ENCODE measurements around the gene TMEM198. TPM values are rescaled to one million over a fixed set of nuclear protein-coding genes. Genes with fewer than 3 reads are reported as not detected.

TMEM198 gene
- total and polyA plus RNA-seq, 2 of the 4 experiments (the other 2 are of a cell fraction), result 0.18 to 2.2 TPM

DNA sequence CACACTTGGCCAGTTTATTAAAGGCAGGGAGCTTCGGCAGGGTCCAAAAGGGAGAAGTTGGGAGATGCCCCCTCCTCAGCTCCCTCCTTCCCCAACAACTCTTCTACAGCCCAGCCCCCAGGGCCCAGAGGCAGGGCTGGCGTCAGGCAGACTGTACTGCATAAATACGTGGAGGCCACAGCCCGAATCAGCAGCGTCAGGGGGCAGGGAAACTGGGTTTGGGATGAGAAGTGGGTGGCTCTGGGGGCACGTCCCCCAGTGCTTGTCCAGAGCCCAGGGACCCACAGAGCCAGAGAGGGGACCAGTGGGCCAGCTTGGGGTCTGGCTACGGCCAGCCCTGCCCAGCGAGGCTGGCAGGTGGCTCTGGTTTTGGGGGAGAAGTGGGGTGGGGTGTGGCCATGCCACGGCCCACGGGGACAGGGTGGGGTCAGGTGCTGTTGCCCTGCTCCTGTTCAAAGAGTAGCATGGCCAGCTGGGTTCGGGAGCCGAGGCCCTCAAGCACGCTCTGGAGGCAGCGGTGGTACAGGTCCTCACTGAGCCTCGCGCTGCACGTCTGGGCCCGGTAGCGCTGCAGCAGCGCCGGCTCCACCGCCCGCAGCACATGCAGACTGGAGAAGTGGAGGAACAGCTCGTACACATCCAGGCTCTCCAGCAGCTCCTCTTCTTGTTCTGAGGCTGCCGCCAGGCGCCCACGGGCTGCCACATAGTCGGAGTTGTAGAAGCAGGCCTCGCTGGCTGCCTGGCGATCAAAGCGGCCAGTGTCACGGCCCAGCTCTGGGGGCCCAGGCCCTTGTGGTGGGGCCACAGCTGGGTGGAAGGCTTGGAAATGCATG is 4.7 kb upstream of the TMEM198 start:
- no peak overlapping the region for H2AK9ac ChIP-seq (replicated peaks; ENCODE audit: low read depth, low read length, poor library complexity)
- no peak overlapping the region for H4K5ac ChIP-seq (ENCODE audit: low read depth, low read length)
- peaks cover 24% of the 10 kb centered on the region for H3K4me1 ChIP-seq (ENCODE audit: control insufficient read depth, insufficient read depth, low read length)
- no peak overlapping the region for H3K4me2 ChIP-seq (ENCODE audit: low read depth, low read length)
- BruUV-seq (replicated peaks), result TSS peak; percentile 69
- CTCF ChIA-PET, result interaction anchor here (0.6 kb wide), 1 partner anchor 9 kb away, joined by 3 read pairs; no protein-coding TSS in a partner anchor
- H3K4ac ChIP-seq (ENCODE audit: low read depth, low read length), result no peak overlapping the region
- peak overlapping the region; percentile 22; the same call in 1 of the 2 replicates for H3K27ac ChIP-seq (ENCODE audit: insufficient read depth, low read length)
- no peak overlapping the region for H3K23ac ChIP-seq (ENCODE audit: low read depth, low read length)
- H2AFZ ChIP-seq (replicated peaks; ENCODE audit: low read length, poor library complexity), result peak overlapping the region; percentile 48
- no peaks in the 10 kb centered on the region for H3K9me3 ChIP-seq (ENCODE audit: control insufficient read depth, insufficient read depth, low read length)
- no peak overlapping the region for H4K8ac ChIP-seq (ENCODE audit: low read depth in 2 of 2, low read length in 2 of 2)
- POLR2A ChIA-PET (ENCODE audit: unreplicated experiment), result no interaction called here
- in situ Hi-C loops (cut with MboI; ENCODE audit: low sequenced_read_pairs) (no loop called here), dilution Hi-C loops (cut with HindIII; ENCODE audit: low sequenced_read_pairs, unreplicated experiment) (no loop called here), intact Hi-C loops (cut with micrococcal nuclease) (no loop called here)
- no peak overlapping the region for H2AK5ac ChIP-seq (ENCODE audit: low read depth, low read length)
- H3K36me3 ChIP-seq (ENCODE audit: control insufficient read depth, insufficient read depth, low read length), result peaks cover 26% of the 10 kb centered on the region
- ATAC-seq (ENCODE audit: low read depth), result no peak
- 0 out of 2 replicates have a peak, but pooled peaks cover 2% of the 10 kb centered on the region for H3K9me1 ChIP-seq (ENCODE audit: insufficient read depth, low read length)
- H3K9ac ChIP-seq (ENCODE audit: low read depth, low read length), result no peak overlapping the region; the same call in 1 of the 2 replicates
- H3K27me3 ChIP-seq (ENCODE audit: control insufficient read depth, insufficient read depth, low read length), result no peaks in the 10 kb centered on the region; the same call in 1 of the 2 replicates
- peaks cover 6 to 38% of the 10 kb centered on the region in 2 experiments; a peak in 3 of 4 replicates for H3K79me1 ChIP-seq (ENCODE audit: low read depth in 1 of 2, low read length in 2 of 2)
- no peak overlapping the region for H3K4me3 ChIP-seq (ENCODE audit: insufficient read depth, low read depth, low read length)
- 90% methylated on average over 23 of the region's 32 CpGs; no CpG with 5 or more reads in 1 of the 2 experiments for WGBS, 2 experiments (ENCODE audit: extremely low coverage in 2 of 2, insufficient read length in 1 of 2)
- H3K14ac ChIP-seq (replicated peaks; ENCODE audit: low read depth, low read length), result no peak overlapping the region
- no peak for DNase-seq
- no peak overlapping the region for H3K18ac ChIP-seq (ENCODE audit: low read depth, low read length)
- H3K56ac ChIP-seq (ENCODE audit: extremely low read depth, insufficient read depth, low read length), result no peak overlapping the region
- H2BK20ac ChIP-seq (ENCODE audit: low read depth, low read length), result no peak overlapping the region
- H4K91ac ChIP-seq (ENCODE audit: insufficient read depth, low read depth, low read length), result no peak overlapping the region; the same call in 1 of the 2 replicates
- H2BK120ac ChIP-seq (ENCODE audit: low read depth, low read length), result no peak overlapping the region
- no peak overlapping the region for H2BK15ac ChIP-seq (ENCODE audit: low read depth, low read length)
- no peak overlapping the region for H2BK5ac ChIP-seq (ENCODE audit: low read depth, low read length, poor library complexity, severe bottlenecking)
- peaks cover 28% of the 10 kb centered on the region for H4K20me1 ChIP-seq (ENCODE audit: insufficient read depth, low read length)
- no peak for TF ChIP-seq CTCF (conservative IDR thresholded peaks at IDR 0.05; ENCODE audit: low read depth, low read length)
- no peak for TF ChIP-seq RAD21 (IDR thresholded peaks at IDR 0.05; ENCODE audit: low read length)
- TF ChIP-seq MXI1 (IDR thresholded peaks at IDR 0.05; ENCODE audit: borderline replicate concordance, low read depth, low read length), result no peak
- TF ChIP-seq CEBPB (IDR thresholded peaks at IDR 0.05; ENCODE audit: low read depth, low read length), result no peak
- no peak for TF ChIP-seq NFE2L2 (IDR thresholded peaks at IDR 0.05; ENCODE audit: low read depth, low read length)
- TF ChIP-seq USF2 (IDR thresholded peaks at IDR 0.05; ENCODE audit: low read depth, low read length), result no peak
- TF ChIP-seq CHD1 (IDR thresholded peaks at IDR 0.05; ENCODE audit: low read depth, low read length), result no peak
- TF ChIP-seq, protein P1, sequence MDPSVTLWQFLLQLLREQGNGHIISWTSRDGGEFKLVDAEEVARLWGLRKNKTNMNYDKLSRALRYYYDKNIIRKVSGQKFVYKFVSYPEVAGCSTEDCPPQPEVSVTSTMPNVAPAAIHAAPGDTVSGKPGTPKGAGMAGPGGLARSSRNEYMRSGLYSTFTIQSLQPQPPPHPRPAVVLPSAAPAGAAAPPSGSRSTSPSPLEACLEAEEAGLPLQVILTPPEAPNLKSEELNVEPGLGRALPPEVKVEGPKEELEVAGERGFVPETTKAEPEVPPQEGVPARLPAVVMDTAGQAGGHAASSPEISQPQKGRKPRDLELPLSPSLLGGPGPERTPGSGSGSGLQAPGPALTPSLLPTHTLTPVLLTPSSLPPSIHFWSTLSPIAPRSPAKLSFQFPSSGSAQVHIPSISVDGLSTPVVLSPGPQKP (IDR thresholded peaks at IDR 0.05; ENCODE audit: borderline replicate concordance, low read depth, low read length), result no peak
- TF ChIP-seq MAFK (IDR thresholded peaks at IDR 0.05; ENCODE audit: low read depth, low read length), result no peak
- TF ChIP-seq BHLHE40 (IDR thresholded peaks at IDR 0.05; ENCODE audit: low read depth, low read length), result no peak
- no peak for TF ChIP-seq FOS (IDR thresholded peaks at IDR 0.05; ENCODE audit: low read depth, low read length)
- TF ChIP-seq RFX5 (IDR thresholded peaks at IDR 0.05; ENCODE audit: low read depth, low read length), result no peak
- no peak for TF ChIP-seq MAZ (IDR thresholded peaks at IDR 0.05; ENCODE audit: borderline replicate concordance, low read depth, low read length)
- no peak for TF ChIP-seq SMC3 (IDR thresholded peaks at IDR 0.05; ENCODE audit: low read depth, low read length)
- TF ChIP-seq POLR2A (IDR thresholded peaks at IDR 0.05; ENCODE audit: low read depth, low read length), result no peak

All from IMR-90 (cell line).